Breast epithelium (tissue), 3 donors: Measurements from ENCODE around the gene LMO1.

ENCODE experiments used
- CTCF ChIP-seq, 3 donors: fragments of 450-650 bp; IDR thresholded peaks; one replicate each; pipeline ENCODE4 v1.5.1; 2016 to 2017; ENCODE audit warnings: antibody characterized with exemption in 3 of 3, mild to moderate bottlenecking in 3 of 3, moderate library complexity in 3 of 3
- POLR2AphosphoS5 ChIP-seq, 3 donors: sonication (generic); formaldehyde crosslinking; IDR thresholded peaks; one replicate each; pipeline ENCODE4 v1.6.1; 2017; ENCODE audit warnings: antibody characterized with exemption in 3 of 3

DNA sequence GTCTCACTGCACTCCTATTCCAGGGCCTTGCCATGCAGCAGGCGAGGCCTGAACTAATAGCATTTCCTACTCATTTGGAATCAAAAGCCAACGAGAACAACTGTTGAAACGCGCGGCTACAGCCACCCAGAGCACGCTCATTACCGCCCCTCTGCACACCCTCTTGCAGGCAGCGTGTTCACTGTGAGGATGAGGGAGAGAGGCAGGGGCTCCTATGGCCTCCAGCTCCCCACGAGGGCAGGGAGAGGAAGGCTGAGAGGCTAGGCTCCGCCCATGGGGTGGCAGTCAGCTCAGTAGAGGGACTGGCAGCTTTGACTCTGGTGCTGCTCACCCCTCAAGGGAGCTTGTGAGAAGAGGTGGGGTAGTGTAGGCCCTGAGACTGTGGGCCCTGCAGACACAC is 26.2 kb downstream of the LMO1 start:
- TF ChIP-seq POLR2AphosphoS5 (IDR thresholded peaks at IDR 0.05): no peak
- no peak for TF ChIP-seq CTCF (IDR thresholded peaks at IDR 0.05)
